Calu3 (cell line): ENCODE data around the gene CABLES2. TPM values are rescaled to one million over a fixed set of nuclear protein-coding genes. Genes with fewer than 3 reads are reported as not detected.

Experiments
- BruUV-seq: library from RNA; stranded (reverse); fragments of 400-500 nt; replicated peaks from 2 replicates; lab custom pipeline; 2021; lab: Mats Ljungman, UMichigan
- CTCF ChIA-PET: fragments of 300-600 bp; sonication (Branson Sonifier 250); formaldehyde crosslinking; loops from one replicate; lab custom pipeline; 2022; ENCODE audit warnings: antibody characterized with exemption; lab: Charles Lee
- DNase-seq: peaks from one replicate; pipeline ENCODE4 v3.0.0; 2022
- H3K27ac Mint-ChIP-seq: one replicate; pipeline ENCODE4 v1.8.0; 2022; ENCODE audit warnings: mixed read lengths; ENCODE audit not compliant: unreplicated experiment
- H3K27me3 Mint-ChIP-seq: one replicate; pipeline ENCODE4 v1.8.0; 2022; ENCODE audit warnings: mixed read lengths; ENCODE audit not compliant: unreplicated experiment
- H3K36me3 Mint-ChIP-seq: one replicate; pipeline ENCODE4 v1.8.0; 2022; ENCODE audit warnings: mild to moderate bottlenecking, moderate library complexity, mixed read lengths; ENCODE audit not compliant: insufficient read depth, unreplicated experiment
- H3K4me1 Mint-ChIP-seq: one replicate; pipeline ENCODE4 v1.8.0; 2022; ENCODE audit warnings: mild to moderate bottlenecking, low read depth, mixed read lengths; ENCODE audit not compliant: unreplicated experiment
- H3K4me3 Mint-ChIP-seq: one replicate; pipeline ENCODE4 v1.8.0; 2022; ENCODE audit warnings: mild to moderate bottlenecking, low read depth, moderate library complexity, mixed read lengths; ENCODE audit not compliant: unreplicated experiment
- H3K9me3 Mint-ChIP-seq: one replicate; pipeline ENCODE4 v1.8.0; 2022; ENCODE audit warnings: low read depth, mixed read lengths; ENCODE audit not compliant: unreplicated experiment
- intact Hi-C: fragments of 100-400 bp; cut with micrococcal nuclease; formaldehyde crosslinking; loops from one replicate; pipeline ENCODE4 v1.10.0; 2022; ENCODE audit not compliant: unreplicated experiment
- total RNA-seq: library from RNA; stranded (reverse); gene quantifications from 2 replicates; pipeline ENCODE4 v1.2.3, GENCODE V29; 2022
- TF ChIP-seq, protein P1 (sequence below): fragments of 200-600 bp; IDR thresholded peaks from one replicate; pipeline ENCODE4 v1.8.0; 2022; ENCODE audit warnings: antibody characterized with exemption; ENCODE audit not compliant: unreplicated experiment

The CABLES2 gene
- total RNA-seq, 1 experiment from 2014 or later = 13.6 TPM

DNA sequence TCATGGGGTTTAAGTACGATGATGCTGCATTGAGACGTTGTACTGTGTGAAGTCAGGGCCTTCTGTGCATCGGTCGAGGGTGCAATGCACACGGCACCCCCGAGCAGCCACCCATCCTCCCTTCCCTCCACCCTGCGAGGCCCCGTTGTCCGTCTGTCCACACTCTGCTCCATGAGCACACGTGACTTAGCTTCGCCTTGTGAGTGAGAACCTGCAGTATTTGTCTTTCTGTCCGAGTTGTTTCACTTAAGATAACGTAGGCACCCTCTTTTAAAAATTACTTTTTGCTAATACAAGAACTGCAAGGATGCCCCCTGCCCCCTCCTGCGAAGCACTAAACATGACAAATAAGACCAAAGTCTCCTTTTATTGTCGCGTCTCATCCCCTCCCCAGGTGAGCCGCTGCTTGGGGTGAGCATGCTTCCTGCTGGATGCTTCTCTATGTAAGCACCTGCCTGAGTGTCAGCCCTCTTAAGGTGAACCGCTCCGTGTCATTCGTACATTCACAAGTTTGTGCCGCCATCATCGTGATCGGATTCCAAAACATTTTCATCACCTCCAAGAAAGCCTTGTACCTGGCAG lies 23.9 kb upstream of the CABLES2 start:
- intact Hi-C loops = no loop called here
- Mint-ChIP-seq H3K27ac (no peak overlapping the region), H3K4me1 (peaks cover 37% of the 10 kb centered on the region), H3K9me3 (no peaks in the 10 kb centered on the region), H3K27me3 (peaks cover 49% of the 10 kb centered on the region), H3K4me3 (no peak overlapping the region), H3K36me3 (peaks cover 18% of the 10 kb centered on the region)
- TF ChIP-seq, protein P1, sequence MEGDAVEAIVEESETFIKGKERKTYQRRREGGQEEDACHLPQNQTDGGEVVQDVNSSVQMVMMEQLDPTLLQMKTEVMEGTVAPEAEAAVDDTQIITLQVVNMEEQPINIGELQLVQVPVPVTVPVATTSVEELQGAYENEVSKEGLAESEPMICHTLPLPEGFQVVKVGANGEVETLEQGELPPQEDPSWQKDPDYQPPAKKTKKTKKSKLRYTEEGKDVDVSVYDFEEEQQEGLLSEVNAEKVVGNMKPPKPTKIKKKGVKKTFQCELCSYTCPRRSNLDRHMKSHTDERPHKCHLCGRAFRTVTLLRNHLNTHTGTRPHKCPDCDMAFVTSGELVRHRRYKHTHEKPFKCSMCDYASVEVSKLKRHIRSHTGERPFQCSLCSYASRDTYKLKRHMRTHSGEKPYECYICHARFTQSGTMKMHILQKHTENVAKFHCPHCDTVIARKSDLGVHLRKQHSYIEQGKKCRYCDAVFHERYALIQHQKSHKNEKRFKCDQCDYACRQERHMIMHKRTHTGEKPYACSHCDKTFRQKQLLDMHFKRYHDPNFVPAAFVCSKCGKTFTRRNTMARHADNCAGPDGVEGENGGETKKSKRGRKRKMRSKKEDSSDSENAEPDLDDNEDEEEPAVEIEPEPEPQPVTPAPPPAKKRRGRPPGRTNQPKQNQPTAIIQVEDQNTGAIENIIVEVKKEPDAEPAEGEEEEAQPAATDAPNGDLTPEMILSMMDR = no peak
- CTCF ChIA-PET = interaction anchor here (1.1 kb wide), 1 partner anchor 193 kb away, joined by 4 read pairs; no protein-coding TSS in a partner anchor
- DNase-seq = no peak
- no TSS peak for BruUV-seq

DNA sequence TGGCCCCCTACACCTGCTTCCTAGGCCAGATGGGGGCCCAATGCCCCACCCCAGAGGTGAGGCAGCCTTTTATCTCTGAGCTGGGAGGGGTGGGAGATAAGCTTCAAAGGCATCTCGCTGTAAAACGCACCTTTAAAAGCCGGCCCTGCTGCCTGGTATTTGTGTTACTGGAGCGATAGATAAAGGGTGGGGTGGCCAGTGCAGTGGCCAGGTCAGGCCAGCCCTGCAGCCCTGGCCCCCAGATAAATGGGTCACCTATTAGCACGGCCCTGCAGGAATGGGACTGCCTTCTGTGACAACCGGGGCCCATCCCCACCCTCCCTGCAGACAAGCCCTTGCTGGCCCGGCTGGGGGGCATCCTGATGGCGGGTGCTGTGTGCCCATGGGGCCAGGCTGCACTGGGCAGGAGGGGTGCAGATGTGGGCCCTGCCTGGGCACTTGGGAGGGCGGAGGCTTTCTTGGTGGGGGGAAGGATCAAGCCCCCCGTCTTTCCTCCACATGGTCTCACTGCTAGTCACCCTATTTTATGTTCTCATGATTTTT lies 23.3 kb upstream of the CABLES2 start:
- TF ChIP-seq, protein P1 = no peak
- CTCF ChIA-PET = interaction anchor here (0.8 to 1.1 kb wide), 2 partner anchors 48 to 193 kb away, joined by 3 to 4 read pairs; no protein-coding TSS in a partner anchor
- H3K27ac Mint-ChIP-seq = no peak overlapping the region
- intact Hi-C loops = no loop called here
- peaks cover 24% of the 10 kb centered on the region for H3K36me3 Mint-ChIP-seq
- peaks cover 43% of the 10 kb centered on the region for H3K4me1 Mint-ChIP-seq
- no peak for DNase-seq
- H3K9me3 Mint-ChIP-seq = no peaks in the 10 kb centered on the region
- peaks cover 44% of the 10 kb centered on the region for H3K27me3 Mint-ChIP-seq
- H3K4me3 Mint-ChIP-seq = no peak overlapping the region
- no TSS peak for BruUV-seq

DNA sequence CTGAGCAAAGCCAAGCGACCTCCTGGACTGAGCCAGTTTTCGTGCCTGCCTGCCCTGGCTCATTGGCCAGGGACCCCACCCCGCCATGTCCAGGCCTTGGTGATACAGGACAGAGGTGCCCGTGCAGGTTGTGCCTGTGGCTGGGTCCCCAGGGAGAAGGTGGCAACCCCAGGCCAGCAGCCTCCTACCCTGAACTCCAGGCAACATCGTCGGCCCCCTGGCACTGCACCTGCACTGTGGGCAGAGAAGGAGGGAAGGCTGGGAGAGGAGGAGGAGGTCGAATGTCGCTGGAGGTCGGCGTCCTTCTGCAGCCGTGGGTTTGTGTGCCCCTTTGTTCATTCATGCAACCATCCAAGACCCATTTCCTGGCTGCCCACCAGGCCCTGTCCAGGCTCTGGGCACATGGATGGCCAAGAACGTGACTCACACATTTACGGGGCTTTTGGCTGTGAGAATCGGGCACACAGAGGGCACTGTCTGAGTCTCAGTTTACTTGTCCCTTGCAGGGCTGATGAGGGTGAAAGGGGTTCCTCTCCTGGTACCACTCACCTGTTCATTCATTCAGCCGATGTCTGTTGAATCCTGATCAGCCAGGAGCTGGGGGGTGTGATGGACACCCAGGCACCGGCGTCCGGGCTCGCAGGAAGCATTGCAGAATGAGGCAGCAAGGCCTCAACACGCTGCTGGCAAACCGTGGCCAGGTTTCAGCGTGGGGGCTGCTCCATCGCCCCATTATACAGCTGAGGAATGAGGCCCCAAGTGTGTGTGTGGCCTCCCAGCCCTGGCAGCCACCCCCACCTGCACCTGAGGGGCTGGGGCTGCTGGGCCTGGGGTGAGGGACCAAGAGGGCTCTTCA lies 22.6 kb upstream of the CABLES2 start:
- Mint-ChIP-seq H3K27me3 (peaks cover 37% of the 10 kb centered on the region), H3K4me1 (peaks cover 44% of the 10 kb centered on the region), H3K36me3 (peaks cover 24% of the 10 kb centered on the region), H3K4me3 (no peak overlapping the region), H3K27ac (no peak overlapping the region), H3K9me3 (no peaks in the 10 kb centered on the region)
- CTCF ChIA-PET = interaction anchor here (0.8 kb wide), 1 partner anchor 48 kb away, joined by 3 read pairs; no protein-coding TSS in a partner anchor
- no peak for DNase-seq
- TF ChIP-seq, protein P1 = no peak
- intact Hi-C loops = no loop called here
- BruUV-seq = no TSS peak

DNA sequence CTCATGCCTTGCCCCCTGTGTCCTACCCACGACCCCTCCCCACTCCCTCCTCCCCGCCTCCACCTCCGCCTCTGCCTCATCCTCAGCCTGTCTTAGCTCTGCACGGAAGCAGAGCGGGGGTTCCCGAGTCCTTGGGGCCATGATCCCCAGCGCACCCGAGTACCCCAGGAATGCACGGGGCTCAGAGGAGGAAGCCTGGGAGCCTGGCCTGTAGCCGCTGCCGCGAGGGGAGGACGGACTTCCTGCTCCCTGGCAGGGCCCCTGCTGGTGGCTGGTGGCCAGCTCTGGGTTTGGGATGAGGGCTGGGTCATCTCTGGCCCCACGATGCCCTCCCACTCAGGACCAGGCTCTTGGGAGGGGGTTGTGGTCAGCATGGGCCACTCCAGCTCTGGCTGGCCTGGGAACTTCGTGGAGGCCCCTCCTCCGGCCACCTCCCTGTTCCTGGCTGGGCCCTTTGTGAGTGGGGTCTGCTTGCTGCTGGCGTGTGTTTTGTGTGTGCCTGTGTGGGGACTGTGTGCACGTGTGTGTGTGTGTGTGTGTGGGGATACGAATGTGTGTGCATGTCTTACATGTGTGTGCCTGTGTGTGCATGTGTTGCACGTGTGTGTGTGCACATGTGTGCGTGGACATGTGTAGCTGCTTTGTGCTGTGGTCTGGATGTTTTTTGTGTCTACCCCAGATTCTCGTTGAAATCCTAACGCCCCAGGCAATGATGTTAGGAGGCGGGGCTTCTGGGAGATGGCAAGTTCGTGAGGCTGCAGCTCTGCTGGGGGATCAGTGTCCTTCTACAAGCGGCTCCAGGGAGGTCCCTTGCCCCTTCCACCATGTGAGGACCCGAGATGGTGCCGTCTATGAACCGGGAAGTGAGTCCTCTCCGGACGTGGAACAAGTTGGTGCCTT lies 21.6 kb upstream of the CABLES2 start:
- Mint-ChIP-seq H3K9me3 (no peaks in the 10 kb centered on the region), H3K27me3 (peaks cover 26% of the 10 kb centered on the region), H3K4me3 (no peak overlapping the region), H3K27ac (no peak overlapping the region), H3K4me1 (peaks cover 44% of the 10 kb centered on the region), H3K36me3 (peaks cover 24% of the 10 kb centered on the region)
- intact Hi-C loops = no loop called here
- TF ChIP-seq, protein P1 = peak; percentile 30
- DNase-seq = no peak
- CTCF ChIA-PET = interaction anchor here (1.4 to 3.0 kb wide), 3 partner anchors 14 to 188 kb away, joined by 6 to 11 read pairs (median 7); no protein-coding TSS in a partner anchor
- no TSS peak for BruUV-seq
